Globus pallidus (tissue), 1 donor: ENCODE measurements around the gene PAK5.

Experiments
- DNase-seq: peaks from one replicate; pipeline ENCODE4 v3.0.0-alpha.2; 2015; ENCODE audit warnings: low spot score

PAK5 gene

GRCh38 chr20:9517297-9518162 is 321.3 kb downstream of the PAK5 start:
- no peak for DNase-seq

GRCh38 chr20:9516234-9516871 is 322.5 kb downstream of the PAK5 start:
- DNase-seq, result no peak

- no peak for DNase-seq
Observed at GRCh38 chr20:9515741-9516233, 323.1 kb downstream of the PAK5 start.

DNA sequence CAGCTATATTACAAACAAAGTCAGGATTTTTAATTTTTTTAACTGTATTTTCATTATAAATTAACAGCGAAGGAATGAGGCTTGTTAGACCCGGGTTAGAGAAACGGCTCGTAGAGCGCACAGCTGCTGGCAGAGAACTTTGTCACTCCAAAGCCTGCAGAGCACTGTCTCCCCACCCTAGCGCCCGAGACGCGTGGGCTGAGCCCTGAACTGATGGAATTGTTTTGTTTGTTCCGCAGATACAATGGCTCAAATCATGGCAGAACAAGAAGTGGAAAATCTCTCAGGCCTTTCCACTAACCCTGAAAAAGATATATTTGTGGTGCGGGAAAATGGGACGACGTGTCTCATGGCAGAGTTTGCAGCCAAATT is 323.7 kb downstream of the PAK5 start:
- DNase-seq, result no peak

DNA sequence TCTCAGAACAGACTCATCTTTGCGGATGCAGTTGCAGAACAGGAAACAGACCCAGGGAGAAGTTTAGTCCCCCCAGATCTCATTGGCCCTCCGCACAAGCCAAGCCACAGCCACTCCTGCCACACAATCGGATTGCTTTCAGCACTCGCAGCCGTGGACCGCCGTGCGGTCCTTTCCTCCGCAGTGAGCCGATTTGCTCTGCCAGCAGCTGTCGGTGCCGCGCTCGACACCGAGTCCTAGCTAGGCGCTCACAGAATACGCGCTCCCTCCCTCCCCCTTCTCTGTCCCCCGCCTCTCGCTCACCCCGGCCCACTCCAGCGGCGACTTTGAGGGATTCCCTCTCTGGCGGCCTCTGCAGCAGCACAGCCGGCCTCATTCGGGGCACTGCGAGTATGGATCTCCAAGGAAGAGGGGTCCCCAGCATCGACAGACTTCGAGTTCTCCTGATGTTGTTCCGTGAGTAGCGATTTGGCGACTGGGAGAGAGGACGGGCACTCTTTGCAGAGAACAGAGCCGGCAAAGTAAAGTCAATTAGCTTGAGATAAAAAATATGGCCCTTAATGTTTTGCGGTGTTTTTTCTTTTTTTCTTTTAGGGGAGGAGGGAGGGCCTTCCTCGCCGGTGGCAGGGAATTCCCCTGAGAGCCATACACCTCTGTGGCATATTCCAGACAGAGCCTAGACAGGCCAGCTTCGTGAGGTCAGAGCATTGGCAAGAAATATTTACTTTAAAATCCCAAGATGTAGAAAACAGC is 324.2 kb downstream of the PAK5 start, which contains the start of gene LAMP5:
Gene LAMP5 (plus strand): TSS at position 130 of the 753 bp plus-strand sequence. CDS start 263 bp downstream, at position 393.
- no peak for DNase-seq

GRCh38 chr20:9514072-9514460 is 324.8 kb downstream of the PAK5 start:
- DNase-seq, result no peak

DNA sequence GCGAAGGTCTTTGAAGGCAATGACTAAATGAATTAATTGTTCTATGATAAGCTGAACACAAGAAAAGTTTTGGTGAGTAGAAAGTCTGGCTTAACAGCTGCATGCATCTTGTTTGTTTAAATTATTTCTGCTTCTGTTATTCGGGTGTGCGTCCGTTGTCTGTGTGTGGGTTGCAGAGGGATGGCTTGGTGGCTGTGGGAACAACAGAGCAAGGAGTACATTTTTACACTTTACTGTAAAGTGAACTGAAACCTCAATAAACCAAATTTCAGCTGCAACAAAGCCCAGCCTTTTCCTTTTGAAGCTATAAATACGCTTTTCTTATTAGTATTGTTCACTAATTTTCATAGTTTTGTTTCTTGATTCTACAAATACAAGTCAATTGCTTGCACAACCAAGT is 328.0 kb downstream of the PAK5 start:
- DNase-seq, result no peak

GRCh38 chr20:9509246-9509645 is 329.6 kb downstream of the PAK5 start:
- no peak for DNase-seq

- DNase-seq, result no peak
Observed at GRCh38 chr20:9508696-9509178, 330.1 kb downstream of the PAK5 start.

- DNase-seq, result no peak
Observed at GRCh38 chr20:9508240-9508661, 330.6 kb downstream of the PAK5 start.

DNA sequence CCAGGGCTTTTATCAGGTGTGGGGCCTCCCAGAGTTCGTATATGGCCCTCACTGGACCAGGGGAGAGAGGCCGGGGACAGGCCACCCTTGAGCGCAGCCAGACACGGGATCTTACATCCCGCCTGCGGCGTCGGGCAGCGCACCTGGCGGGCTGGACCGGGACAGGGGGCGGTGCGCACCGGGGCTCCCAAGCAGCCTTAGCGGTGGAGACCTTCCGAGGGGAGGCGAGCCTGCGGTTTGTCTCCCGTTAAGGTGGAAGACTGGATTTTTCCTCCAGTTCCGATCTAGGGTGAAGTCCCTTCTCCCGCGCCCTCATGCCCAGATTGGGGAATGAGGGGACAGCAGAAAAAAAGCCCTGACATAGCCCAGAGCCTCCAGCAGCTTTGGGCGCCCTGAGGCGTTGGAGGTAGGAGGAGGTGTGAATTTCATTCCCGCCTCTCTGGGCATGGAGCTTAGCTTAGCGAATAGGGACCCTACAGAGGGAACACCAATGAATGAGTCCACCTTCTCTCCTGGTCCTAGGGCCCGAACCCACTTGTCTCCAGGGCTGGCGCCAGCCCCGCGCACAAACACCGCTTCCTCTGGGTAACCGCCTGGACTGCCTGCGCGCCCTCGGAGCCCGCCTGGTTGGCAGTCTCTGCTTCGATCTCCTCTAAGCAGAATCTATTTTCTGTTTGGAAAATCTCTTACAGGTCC is 331.2 kb downstream of the PAK5 start:
- no peak for DNase-seq

- no peak for DNase-seq
Observed at GRCh38 chr20:9506964-9507369, 331.9 kb downstream of the PAK5 start.

DNA sequence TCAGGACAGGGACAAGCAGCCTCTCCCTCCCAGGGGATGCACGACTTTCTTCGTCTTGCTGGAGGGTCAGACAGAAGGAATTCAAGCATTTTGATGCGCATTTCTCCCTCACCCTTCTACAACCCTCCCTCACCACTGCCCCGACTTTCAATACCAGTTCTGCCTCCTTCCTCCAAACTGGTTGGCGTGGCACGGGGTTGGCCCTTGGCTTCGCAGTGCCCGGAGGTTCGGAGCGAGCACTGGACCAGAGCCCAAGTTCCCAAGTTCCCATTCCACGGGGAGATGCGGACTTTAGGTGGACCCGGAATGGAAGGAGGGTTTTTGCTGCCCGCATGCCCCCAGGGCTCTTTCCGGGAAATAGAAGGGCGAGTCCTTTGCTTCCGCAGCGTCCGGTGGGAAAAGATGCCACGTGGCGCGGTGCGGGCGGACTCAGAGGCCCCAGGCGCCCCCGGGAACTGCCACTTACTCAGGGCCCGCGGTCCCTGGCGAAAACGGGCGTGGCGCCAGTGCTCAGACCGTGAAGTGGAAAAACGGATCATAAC is 332.5 kb downstream of the PAK5 start:
- DNase-seq, result no peak

- no peak for DNase-seq
Observed at GRCh38 chr20:9503526-9504245, 335.2 kb downstream of the PAK5 start.

DNA sequence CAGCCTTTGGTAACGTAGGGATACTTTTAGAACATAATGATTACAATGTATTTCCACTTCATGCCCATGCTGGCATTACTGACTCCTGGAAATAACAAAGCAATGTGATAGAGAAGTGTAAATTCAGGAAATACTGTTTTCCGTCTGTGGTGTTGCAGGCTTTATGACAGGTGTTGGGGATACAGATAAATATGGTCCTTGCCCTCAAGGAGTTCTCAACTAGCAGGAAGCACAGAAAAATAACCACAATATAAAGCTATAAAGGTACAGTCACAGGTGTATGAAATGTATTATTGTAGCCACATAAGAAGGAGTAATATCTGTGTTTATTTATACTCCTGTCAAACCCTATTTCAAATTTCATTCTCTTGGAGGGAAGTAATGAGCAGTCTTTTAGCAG is 337.4 kb downstream of the PAK5 start:
- DNase-seq, result no peak

DNA sequence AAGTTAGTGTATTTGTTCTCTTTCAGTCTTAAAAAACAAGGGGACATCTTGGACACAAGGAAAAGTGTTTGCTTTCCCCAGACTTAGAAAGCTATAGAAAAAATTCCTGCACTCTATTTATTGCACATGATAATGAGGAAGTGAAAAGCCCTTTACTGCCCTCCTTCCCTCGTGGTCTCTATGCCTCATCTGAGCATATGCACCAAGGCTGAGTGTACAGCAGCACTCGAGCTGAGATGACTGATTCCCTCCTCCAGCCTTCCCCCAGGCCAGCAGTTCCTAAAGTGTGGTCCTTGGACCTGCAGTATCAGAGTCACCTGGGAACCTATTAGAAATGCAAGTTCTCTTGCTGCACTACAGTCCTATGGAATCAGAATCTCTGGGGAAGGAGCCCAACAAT is 338.8 kb downstream of the PAK5 start:
- peak; percentile 31 for DNase-seq

DNA sequence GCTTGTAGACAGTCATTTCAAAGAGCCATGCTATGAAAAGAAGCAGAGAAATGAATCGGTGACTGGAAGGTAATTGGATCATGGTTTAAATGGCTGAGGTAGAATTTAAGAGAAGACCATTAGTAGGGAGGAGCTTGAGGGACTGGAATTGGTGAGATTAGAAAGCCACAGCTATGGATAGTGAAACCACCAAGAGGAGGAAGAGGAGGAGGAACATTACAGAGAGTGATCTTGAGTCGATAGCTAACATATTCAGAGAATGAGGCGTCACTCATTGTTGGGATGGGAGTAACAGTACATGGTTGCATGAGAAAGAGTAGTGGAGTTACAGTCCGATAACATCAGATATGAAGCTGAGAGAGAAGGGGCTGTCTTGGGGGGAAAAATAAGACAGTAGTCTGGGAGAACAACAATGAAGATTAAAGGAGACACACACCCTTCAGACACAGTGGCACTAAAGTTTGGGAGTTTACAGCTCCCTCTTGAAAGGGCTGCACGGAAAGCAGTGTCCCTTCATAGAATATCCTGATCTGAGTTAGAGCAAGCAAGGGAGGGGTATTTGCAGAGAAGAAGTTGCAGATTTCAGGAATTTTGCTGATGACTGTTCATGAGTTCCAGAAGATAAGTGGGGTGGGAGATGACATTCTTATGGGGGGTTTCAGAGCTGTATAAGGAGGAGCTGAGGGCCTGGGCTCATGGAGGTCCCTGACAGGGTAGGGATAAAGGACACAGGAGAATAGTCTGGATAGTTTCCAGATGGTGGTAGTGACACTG is 339.6 kb downstream of the PAK5 start:
- DNase-seq, result no peak

DNA sequence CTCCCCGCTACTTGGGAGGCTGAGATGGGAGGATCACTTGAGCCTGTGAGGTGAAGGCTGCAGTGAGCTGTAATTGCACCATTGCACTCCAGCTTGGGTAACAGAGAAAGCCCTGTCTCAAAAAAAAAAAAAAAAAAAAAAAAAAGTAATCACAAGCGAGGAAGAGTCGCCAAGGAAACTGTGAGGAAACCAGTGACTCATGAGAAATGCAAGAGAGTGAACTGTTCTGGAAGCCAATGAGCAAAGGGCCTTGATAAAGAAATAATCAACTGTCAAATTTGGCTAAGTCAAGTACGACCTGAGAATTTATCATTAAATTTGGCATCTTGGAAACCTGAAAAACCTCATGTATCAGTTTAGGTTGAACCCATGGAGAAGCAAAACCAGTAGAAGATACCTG is 340.6 kb downstream of the PAK5 start:
- DNase-seq, result no peak

DNA sequence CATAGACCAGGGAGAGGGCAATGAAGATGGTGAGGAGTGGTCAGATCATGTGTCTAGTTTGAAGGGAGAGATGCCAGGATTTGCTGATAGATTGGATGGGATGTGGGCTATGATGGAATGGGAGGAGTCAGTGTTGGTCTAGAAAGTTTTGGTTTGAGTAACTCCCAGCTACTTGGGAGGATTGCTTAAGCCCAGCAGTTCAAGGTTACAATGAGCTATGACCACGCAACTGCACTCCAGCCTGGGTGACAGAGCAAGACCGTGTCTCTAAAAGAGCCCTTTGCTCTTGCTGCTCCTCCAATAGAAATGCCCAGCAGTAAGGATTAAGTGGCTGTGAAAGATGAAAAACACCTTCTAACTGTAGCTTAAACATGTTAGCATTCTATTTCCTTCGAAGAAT is 342.7 kb downstream of the PAK5 start:
- no peak for DNase-seq

GRCh38 chr20:9495701-9496100 is 343.2 kb downstream of the PAK5 start:
- no peak for DNase-seq
